ENCODE measurements around the gene CDH9.

The CDH9 gene, protein sequence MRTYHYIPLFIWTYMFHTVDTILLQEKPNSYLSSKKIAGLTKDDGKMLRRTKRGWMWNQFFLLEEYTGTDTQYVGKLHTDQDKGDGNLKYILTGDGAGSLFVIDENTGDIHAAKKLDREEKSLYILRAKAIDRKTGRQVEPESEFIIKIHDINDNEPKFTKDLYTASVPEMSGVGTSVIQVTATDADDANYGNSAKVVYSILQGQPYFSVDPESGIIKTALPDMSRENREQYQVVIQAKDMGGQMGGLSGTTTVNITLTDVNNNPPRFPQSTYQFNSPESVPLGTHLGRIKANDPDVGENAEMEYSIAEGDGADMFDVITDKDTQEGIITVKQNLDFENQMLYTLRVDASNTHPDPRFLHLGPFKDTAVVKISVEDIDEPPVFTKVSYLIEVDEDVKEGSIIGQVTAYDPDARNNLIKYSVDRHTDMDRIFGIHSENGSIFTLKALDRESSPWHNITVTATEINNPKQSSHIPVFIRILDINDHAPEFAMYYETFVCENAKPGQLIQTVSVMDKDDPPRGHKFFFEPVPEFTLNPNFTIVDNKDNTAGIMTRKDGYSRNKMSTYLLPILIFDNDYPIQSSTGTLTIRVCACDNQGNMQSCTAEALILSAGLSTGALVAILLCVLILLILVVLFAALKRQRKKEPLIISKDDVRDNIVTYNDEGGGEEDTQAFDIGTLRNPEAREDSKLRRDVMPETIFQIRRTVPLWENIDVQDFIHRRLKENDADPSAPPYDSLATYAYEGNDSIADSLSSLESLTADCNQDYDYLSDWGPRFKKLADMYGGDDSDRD

DNA sequence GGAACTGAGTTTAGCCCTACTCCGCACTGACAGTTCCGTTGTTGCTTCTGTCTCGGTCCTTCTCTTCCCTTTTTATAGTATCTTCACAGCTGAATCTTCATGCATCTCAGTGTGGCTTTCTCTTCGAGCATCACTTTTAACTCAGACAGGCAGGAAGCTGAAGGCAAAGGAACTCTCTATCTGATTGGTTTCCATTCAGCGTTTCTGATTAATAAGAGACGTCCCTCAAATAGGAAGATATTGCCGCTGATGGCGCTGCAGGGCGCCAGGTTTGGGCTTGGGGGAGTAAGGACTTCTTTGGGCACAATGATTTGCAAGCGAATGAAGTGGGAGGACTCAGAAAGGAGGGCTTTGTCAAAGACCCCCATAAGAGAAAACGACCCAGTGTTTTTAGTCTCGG, at the start of gene CDH9:
Gene CDH9, minus strand, starts transcription at position 111 of the 400 bp plus-strand sequence. CDS start 50,253 bp downstream, outside the sequence.
- DNase-seq (ENCODE audit: low spot score) (no peak), FAIRE-seq (no peak)

DNA sequence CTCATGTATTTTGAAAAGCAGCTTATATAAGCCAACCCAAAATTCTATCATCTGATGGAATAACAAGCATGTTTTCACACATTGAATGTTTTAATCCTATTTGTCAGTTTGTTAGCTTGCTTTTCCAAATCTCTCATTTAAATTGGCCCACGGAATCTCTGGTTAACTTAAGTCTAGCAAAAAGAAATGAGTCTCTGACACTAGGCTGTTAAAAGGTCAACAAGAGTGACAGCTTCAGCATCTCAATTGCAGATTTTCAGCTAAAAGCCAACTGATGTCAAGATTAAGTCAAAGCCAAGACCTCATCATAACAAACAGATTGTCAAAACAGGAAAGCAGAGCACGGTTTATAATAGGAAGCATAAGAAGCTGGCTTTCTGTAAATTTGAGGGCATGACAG, 49.4 kb upstream of the CDH9 start:
- DNase-seq (ENCODE audit: low spot score) = no peak
- FAIRE-seq = no peak

DNA sequence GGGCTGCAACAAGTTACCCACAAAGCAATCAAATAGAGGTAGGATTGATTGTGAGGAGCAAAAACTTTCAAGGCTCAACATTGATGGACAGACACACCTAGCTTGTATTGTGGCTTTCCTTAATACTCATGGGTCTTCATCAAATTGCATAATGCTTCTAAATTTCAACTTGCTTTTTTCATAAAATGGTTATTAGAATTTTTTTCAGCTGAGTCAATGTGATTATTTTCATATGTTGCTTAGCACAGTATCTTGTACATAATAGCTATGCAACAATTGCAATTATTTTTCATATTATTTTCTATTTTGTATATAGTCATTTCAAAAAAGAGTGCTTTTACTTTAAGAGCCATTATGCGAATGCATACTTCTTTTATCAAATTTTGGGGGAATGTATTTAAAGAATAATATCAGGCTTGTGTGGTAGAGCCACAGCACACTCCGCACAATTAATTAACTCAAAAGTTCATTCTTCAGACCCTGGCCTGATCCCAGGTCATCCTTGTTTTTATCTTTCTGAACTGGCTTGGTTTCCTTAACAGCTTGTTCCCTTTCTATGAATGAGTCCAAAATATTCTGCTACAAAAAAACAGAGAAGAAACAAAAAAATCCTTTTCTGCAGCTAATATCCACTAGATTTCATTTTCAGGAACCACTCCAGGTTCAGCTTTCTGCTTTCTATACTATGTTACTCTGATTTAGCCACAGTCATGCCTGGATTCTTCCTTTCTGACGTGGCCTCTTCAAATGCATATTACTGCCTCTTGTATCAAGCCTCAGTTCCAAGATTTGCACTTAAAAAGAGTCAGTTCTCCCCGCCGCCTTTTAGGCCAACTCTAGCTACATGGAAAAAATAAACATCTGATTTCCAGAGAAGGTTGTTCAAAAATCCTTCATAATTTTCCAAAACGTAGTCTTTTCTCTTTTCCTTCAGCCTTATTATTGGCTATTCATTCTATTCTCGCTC, 45.3 kb upstream of the CDH9 start:
- FAIRE-seq (no peak), DNase-seq (ENCODE audit: low spot score) (no peak)

DNA sequence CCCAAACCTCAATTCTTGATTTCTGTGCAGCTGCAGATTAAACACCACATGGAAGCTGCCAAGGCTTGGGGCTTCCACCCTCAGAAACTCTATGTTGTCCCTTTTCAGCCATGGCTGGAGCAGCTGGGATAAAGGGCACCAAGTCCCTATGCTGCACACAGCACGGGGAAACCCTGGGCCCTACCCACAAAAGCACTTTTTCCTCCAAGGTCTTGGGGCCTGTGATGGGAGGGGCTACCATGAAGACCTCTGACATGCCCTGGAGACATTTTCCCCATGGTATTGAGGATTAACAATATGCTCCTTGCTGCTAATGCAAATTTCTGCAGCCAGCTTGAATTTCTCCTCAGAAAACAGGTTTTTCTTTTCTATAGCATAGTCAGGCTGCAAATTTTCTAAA, 41.8 kb upstream of the CDH9 start:
- no peak for DNase-seq (ENCODE audit: low spot score)

DNA sequence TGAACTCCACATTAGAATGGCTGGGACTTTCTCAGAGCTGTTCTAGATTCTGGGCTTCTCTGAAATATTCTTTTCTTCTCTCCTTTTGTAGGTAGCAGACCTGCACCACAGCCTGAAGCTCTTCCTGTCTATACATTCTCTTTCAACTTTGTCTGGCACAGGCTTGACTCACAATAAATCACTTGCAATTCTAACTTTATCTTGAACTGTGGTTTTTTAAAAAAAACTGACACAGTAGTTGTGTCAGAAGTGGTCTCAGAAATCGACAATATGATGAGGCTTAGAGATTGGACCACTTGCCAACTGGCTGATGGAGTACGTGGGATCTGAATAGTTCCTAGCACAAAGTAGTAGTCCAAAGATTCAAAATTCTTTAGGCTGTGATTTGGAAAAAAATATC, 24.1 kb upstream of the CDH9 start:
- no peak for FAIRE-seq
- DNase-seq (ENCODE audit: low spot score) = no peak

More for the DNA sequence above, 41.8 kb upstream of the CDH9 start:
- no peak for FAIRE-seq

DNA sequence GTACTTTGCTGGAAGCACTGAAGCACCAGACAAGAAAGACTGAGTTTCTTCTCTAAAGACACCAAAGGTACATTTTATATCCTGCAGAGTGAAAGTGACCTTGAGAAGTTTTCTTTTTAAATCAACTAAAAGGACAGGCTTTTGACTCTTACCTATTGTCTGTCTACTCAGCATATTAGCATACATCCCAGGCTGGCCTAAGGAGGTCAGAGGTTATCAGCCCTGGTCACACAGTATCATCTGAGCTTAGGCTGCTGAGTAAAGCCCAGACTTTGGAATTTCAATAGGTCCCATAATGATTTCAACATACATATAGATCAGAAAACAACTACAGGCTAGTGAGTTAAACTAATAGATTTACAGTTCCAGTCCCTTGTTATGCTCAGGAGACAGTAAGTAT, 10.1 kb upstream of the CDH9 start:
- DNase-seq (ENCODE audit: low spot score) = no peak
- FAIRE-seq = no peak

DNA sequence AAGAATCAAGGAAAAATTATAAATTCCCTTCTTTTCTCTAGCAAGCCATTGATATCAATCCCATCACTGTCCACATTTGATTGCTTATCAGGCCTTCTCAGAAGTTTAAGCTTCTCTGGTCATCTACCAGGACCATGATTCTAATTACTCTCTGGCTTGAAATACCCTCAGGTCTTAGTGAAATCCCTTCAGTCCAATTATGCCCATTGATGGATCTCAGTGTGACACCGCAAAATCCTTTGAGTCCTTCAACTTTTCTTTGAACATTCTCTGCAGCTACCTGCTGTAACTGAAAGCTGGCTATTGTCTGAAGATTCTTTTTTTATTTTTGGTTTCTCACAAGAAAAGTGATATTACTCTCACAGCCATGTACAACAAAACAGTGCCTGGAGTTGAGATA, 3.0 kb upstream of the CDH9 start:
- no peak for DNase-seq (ENCODE audit: low spot score)
- no peak for FAIRE-seq

DNA sequence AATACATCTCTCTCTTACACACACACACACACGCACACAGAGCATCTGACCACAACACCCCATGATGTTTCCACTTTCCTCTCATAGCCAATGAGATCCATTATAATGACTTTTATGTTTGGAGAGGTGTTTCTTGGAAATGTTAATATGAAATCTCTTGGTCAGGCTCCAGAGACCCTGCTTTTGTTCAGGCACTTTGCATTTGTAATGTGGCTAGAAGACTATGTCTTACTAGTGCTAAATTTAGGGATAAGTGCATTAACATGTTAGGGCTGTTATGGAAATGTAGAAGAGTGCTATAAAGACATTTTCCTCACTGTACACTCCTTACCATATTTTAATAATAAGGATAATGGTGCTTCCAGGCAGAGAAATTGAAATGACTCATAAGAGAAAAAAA, 3.8 kb downstream of the CDH9 start:
- DNase-seq (ENCODE audit: low spot score) = no peak

DNA sequence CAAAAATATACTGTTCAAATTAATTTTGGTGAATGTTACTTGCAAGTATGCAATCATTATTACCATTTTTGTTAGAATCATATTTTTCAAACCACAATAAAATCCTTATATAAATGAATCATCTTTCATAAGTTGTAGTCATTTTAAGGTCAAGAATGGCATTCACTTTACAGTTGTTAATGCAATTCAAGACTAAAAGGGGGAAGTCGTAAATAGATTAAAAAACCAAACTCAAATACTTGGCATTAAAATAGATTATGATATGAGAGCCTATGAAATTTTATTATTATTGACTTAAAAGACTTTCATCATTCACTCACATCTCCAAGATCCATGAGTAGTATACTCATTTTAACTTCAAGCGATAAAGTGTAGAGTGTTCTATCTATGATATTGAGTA, 11.6 kb downstream of the CDH9 start:
- FAIRE-seq = peak; percentile 71
- no peak for DNase-seq (ENCODE audit: low spot score)

More for the DNA sequence above, 3.8 kb downstream of the CDH9 start:
- no peak for FAIRE-seq

DNA sequence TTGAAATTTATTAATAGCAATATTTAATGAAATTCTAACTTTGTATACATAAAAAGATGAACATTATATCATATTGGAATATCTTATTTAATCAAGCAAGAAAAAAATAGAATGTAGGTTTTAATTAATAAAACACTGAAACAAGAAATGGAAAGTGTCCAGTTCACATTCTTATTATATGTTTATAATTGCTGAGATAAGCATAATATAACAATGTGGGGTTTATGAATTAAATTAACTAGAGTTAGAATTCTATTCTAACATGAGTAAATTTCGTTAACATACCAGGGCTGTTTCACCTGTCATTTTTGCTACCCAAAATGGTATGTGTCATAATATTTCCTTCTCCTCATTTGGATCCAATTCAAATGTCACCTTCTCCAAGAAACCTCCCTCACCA, 12.3 kb downstream of the CDH9 start:
- FAIRE-seq (peak; percentile 70), DNase-seq (ENCODE audit: low spot score) (no peak)

DNA sequence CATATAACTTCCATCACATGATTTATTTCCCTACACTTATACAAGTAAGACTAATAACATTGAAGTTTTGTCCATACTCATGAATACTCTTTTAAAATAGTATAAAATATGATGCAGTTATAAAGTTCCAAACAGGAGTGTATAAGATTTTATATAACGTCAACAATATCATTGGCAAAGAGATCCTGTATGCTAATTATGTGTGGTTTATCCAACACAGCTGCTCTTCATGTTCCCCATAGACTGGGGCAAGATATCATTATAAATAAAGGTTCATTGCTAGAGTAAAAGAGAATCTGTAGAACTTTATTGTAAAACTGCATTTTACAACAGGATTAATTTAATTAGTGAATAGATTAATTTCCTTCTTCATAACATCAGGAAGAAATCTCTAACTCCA, 16.9 kb downstream of the CDH9 start:
- no peak for FAIRE-seq
- no peak for DNase-seq (ENCODE audit: low spot score)

DNA sequence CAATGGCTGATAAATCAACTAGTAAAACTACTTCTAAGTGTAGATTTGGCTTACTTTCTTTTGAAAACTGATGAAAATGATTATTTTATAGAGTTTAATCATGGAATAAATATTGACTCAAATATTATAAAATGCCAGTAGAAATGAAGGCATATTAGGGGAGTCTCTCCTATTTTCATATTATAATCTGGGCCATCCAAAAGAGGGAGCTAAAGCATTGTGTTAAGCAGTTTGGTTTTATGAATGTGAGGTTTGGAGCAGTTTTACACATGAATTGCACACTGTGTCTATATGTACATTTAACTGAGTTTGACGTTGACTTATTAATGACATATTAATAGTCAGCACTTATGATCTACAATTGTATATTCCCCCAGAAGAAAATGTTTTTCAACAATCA, 17.4 kb downstream of the CDH9 start:
- FAIRE-seq = no peak
- DNase-seq (ENCODE audit: low spot score) = peak; percentile 44

DNA sequence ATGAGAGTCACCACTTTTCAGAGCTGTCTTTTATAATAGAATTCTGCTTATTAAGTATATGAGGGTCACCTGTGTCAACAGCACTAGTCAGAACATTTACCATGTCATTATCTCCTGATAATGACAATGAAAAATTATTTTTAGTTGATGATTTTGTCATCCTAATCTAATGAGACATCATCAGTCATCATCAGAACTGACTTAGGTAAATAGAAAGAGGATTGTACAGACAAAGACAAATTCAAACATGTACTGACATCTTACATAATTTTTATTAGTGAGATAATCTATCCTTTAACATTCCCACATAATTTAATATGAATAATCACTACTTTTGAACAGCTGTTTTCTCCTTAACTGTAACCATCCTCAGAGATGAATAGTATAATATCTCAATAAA, 22.6 kb downstream of the CDH9 start:
- no peak for FAIRE-seq
- no peak for DNase-seq (ENCODE audit: low spot score)

DNA sequence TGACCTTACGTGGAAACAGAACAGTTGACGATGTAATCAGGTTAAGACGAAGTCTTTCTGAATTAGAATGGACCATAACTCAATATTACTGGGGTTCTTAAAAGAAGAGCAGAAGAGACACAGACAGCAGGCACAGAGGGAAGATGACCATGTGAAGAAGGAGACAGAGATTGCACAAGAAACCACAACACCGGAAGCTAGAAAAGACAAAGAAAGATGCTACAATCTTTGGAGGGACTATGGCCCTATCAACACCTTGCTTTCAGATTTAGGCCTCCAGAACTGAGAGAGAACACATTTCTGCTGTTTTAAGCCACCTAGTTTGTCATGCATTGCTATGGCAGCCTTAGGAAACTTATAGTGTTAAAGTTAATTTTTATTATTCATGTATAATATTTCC, 27.1 kb downstream of the CDH9 start:
- no peak for DNase-seq (ENCODE audit: low spot score)
- no peak for FAIRE-seq

DNA sequence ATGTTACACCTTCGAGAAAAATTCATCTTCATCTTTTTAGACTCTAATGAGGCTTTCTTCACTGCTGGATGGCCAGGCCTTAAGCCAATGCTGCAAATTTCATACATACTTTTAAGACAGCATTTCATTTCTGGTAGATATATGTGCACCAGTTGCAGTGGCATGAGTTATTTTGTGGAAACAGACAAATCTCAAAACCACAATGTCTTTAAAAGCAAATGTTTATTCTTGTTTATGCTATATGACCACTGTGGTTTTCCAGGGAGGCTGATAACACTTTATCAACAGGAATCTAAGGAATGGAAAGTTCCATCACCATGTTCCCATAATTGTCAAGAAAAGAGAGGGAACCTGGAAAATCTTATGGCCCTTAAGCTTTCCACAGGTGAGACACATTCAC, 27.7 kb downstream of the CDH9 start:
- DNase-seq (ENCODE audit: low spot score) (no peak), FAIRE-seq (no peak)

DNA sequence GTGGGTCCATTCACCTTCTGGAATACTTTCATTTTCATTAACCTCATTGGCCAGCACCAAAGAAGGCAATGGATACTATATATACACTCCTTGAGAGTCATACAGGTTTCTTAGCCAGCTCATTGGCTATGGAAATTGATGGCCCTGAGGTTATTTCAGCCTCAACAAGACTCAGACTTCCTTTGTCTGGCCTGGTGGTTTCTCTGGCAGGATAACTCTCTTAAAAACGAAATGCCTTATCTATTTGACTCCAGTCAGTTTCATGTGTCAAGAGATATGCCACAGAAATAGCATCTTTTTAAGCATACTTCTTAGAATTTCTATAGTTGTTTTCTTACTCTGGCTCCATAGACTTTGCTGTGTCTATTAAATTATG, 28.9 kb downstream of the CDH9 start:
- DNase-seq (ENCODE audit: low spot score) (no peak), FAIRE-seq (no peak)

DNA sequence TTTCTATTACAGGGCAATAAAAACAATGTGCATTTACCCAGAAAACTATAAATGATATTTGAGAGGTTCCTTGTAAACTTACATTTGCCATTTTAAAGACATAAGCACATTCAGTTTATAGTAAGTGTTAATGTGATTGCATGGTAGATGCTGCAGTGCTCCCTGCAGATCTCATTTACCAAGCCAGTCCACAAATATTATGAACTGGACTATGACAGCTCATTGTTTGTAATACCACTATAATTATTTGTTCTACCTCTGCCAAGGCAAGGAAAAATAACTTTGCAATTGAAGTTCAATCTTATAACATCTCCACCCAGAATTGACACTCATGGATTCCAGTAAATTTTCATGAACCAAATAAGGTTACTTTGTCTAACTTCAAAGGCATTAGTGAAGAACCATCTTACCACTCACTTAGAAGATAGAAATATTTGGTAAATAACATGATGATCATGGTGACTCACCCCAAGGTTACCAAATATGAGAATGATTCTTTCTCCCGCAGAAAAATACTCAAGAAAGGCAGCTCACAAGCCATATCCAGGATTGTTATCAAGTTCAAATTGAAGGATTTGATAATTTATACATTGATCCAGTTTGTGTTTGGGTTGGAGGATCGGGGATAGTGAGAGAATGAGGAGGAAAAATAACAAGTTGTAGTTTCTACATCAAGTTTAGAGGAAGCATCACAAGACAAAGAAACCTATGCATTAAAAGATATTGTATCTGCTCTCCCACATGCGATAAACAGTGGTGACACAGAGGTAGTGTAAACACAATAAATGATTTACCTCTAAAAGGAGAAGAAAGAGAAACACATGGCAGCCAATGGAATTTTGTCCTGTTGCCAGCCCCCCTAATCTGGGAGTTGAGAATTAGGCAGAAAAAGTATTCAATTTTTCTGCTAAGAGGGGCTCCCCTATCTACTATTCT, 29.5 kb downstream of the CDH9 start:
- DNase-seq (ENCODE audit: low spot score) (no peak), FAIRE-seq (no peak)

DNA sequence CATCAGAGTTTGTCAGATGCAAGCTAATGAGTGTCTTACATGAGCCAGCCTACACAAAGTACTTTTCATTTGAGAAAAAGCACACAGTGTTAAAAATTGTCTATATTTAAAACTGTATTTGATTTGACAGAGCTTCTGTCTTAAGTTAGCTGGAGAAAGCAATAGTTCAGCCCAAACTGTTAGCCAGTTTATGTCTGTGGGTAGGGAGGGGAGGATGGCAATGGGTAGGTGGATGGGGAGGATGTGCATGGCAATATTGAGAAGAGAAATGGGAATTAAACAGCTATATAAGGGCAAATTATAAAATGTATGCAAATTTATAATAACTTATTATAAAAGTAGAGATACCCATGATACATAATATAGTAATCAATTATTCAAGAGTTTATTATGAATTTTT, 31.3 kb downstream of the CDH9 start:
- DNase-seq (ENCODE audit: low spot score) (no peak), FAIRE-seq (no peak)

DNA sequence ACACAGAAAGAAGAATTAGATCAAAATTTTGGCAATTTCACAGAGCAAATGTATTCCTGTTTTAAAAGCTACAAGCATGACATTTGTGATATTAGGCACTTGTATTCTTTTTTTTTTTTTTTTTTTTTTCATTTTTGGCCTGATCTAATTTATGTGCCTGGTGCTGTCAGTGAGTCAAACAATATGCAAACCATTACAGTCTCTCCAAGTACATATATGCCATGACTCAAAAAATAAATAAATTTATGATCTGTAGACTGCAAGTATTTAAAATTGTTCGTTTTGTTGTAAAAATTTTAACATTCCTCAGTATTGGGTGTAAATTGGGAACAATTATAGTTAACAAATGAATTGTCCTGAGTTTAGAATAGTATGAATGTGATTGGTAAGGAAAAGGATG, 51.4 kb downstream of the CDH9 start:
- DNase-seq (ENCODE audit: low spot score) = no peak
- no peak for FAIRE-seq

DNA sequence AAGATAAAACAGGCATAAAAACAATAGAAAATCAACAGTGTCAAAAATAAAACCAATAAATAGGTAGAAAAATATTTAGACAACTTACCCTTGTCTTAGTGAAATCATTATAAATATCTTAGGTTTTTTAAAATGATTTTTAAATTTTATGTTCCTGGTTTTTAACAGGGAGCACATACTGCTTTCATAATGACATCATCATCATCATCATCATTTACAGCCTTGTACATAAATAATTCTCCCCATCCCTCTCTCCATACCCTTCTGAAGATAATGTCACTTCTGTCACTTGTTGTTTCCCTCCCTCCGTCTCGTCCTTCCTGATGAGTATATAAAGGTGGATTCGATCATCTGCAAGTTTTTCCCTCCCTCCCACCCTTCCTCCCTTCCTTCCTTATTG, 56.6 kb downstream of the CDH9 start:
- FAIRE-seq = peak; percentile 20
- no peak for DNase-seq (ENCODE audit: low spot score)

DNA sequence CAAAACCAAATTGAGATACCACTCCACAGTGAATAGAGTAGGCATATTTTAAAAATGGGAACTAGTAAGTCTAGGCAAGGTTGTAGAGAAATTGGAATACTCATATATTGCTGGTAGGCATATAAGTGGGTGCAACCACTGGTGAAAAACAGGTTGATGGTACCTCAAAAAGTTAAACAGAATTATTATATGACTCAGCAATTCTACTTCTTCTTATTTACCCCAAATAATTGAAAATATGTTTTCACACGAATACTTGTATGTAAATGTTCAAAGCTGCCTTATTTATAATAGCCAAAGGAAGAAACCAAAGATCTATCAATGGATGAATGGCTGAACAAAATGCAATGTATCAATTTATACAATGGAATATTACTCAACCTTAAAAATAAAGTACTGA, 79.1 kb downstream of the CDH9 start:
- FAIRE-seq = no peak

More for the DNA sequence above, 79.1 kb downstream of the CDH9 start:
- DNase-seq (ENCODE audit: low spot score) = no peak

Measured in RCC 7860 (cell line).